GM12865 (cell line): ENCODE results near the gene TFDP2.

Experiments
- DNase-seq: peaks from one replicate; pipeline ENCODE4 v3.0.0; 2010; ENCODE audit warnings: low read depth
- H3K4me3 ChIP-seq: 2 replicates; pipeline ENCODE4 v1.5.1; 2011; ENCODE audit warnings: mild to moderate bottlenecking, low read depth, low read length, control low read depth
- CTCF ChIP-seq: IDR thresholded peaks from 2 replicates; pipeline ENCODE4 v1.5.1; 2011; ENCODE audit warnings: low read length, control low read depth, low read depth, inconsistent platforms; ENCODE audit not compliant: insufficient read depth; ENCODE audit errors: missing control alignments

Gene TFDP2

GRCh38 chr3:141940194-141940776 is 209.1 kb downstream of the TFDP2 start:
- H3K4me3 ChIP-seq = no peak overlapping the region
- TF ChIP-seq CTCF = no peak
- no peak for DNase-seq

GRCh38 chr3:141939759-141940158 is 209.6 kb downstream of the TFDP2 start:
- DNase-seq = no peak
- H3K4me3 ChIP-seq = no peak overlapping the region
- TF ChIP-seq CTCF = no peak

DNA sequence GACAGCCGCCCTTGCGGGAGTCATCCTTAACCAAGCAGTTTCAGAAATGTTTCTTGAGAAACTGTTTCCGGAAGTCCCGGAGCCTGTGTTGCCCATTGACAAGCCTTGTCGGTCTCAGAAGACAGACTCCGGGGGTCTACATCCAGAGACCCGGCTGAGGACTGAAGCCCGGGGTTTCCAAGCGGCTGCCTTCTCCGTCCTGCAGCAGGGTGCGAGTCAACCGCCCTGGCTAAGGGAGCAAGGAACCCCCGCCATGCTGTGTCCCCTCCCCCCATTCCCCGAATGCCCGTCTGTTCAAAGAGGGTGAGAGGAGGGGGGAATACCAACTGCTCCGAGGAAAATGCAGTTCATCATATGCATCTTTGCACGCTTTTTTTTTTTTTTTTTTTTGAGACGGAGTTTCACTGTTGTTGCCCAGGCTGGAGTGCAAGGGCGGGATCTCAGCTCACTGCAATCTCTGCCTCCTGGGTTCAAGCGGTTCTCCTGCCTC is 211.3 kb downstream of the TFDP2 start:
- DNase-seq = no peak
- H3K4me3 ChIP-seq = no peak overlapping the region
- TF ChIP-seq CTCF = no peak

GRCh38 chr3:141934354-141934753 is 215.0 kb downstream of the TFDP2 start:
- no peak overlapping the region for H3K4me3 ChIP-seq
- TF ChIP-seq CTCF = no peak
- no peak for DNase-seq

GRCh38 chr3:141933421-141934300 is 215.7 kb downstream of the TFDP2 start:
- H3K4me3 ChIP-seq = no peak overlapping the region
- no peak for DNase-seq
- no peak for TF ChIP-seq CTCF

DNA sequence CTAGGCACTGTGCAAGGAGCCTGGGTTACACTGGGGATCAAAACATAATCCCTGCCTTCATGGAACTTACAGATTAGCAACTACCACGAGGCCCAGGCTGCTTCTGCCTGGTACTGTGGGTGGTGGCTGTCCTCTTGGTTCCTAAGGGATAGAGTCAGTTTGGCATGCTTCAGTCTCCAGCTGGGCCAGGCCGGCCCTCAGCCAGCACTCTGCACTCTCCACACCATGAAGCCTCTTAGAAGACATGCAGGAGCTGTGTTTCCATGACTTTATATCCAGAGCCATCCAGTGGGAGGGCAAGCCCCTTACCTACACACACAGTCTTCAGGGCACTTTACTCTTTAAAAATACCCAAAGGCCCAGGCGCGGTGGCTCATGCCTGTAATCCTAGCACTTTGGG is 218.5 kb downstream of the TFDP2 start:
- no peak overlapping the region for H3K4me3 ChIP-seq
- DNase-seq = no peak
- TF ChIP-seq CTCF = no peak
